Stimulated activated CD8-positive, alpha-beta memory T cell treated with anti-CD3 and anti-CD28 coated beads, Interleukin-4, amount 100 ng/mL, for 48 hours (primary cell): ENCODE results near the gene HSBP1L1.
A peak's percentile ranks its signal among the peaks of the same experiment; 100 is the strongest.
"Not testable (repeated sequence)": the region's sequence is repeated elsewhere in the genome, so short reads cannot be mapped to it uniquely, and the experiment has no call there.

ENCODE experiments used
- DNase-seq: peaks from one replicate; pipeline ENCODE4 v3.0.0-alpha.2; 2020

Gene HSBP1L1

GRCh38 chr18:79945118-79946042 is 19.1 kb upstream of the HSBP1L1 start:
- DNase-seq = no peak

- no peak for DNase-seq
Measured at GRCh38 chr18:79947054-79947755, 17.2 kb upstream of the HSBP1L1 start.

- no peak for DNase-seq
Measured at GRCh38 chr18:79947881-79948610, 16.4 kb upstream of the HSBP1L1 start.

GRCh38 chr18:79948719-79949411 is 15.6 kb upstream of the HSBP1L1 start:
- no peak for DNase-seq

GRCh38 chr18:79949697-79950487 is 14.6 kb upstream of the HSBP1L1 start:
- DNase-seq = no peak

- no peak for DNase-seq
Measured at GRCh38 chr18:79950515-79951341, 13.7 kb upstream of the HSBP1L1 start.

- DNase-seq = peak; percentile 98
Measured at GRCh38 chr18:79951545-79952455, 12.6 kb upstream of the HSBP1L1 start, which contains the start of gene SLC66A2. TSS of gene SLC66A2 (minus strand) at chr18:79951653. CDS start at chr18:79950926, 727 bp downstream.

GRCh38 chr18:79952456-79952995 is 11.9 kb upstream of the HSBP1L1 start:
- peak; percentile 16 for DNase-seq

- peak; percentile 22 for DNase-seq
Measured at GRCh38 chr18:79952996-79953559, 11.4 kb upstream of the HSBP1L1 start.

- peak; percentile 41 for DNase-seq
Measured at GRCh38 chr18:79953971-79954651, 10.3 kb upstream of the HSBP1L1 start.

GRCh38 chr18:79954791-79955190 is 9.7 kb upstream of the HSBP1L1 start:
- no peak for DNase-seq

GRCh38 chr18:79955302-79956075 is 9.0 kb upstream of the HSBP1L1 start:
- DNase-seq = no peak

GRCh38 chr18:79956276-79956675 is 8.2 kb upstream of the HSBP1L1 start:
- DNase-seq = no peak

- DNase-seq = no peak
Measured at GRCh38 chr18:79958981-79959380, 5.5 kb upstream of the HSBP1L1 start.

GRCh38 chr18:79960161-79960801 is 4.2 kb upstream of the HSBP1L1 start:
- DNase-seq = not testable (repeated sequence)

- no peak for DNase-seq
Measured at GRCh38 chr18:79960921-79961526, 3.4 kb upstream of the HSBP1L1 start.
